RWPE2 (cell line): ENCODE measurements around the gene ARID3A.
"Not testable (repeated sequence)": the region's sequence is repeated elsewhere in the genome, so short reads cannot be mapped to it uniquely, and the experiment has no call there.

ENCODE experiments used
- ATAC-seq: fragments of 200-7000 bp; cut with Tn5 transposase; 3 replicates; pipeline ENCODE4 v1.9.1; 2021; ENCODE audit warnings: low read depth
- DNase-seq: peaks from one replicate; pipeline ENCODE4 v3.0.0-alpha.2; 2020; ENCODE audit warnings: low spot score
- H3K27ac ChIP-seq: fragments of 450-650 bp; 2 replicates; pipeline ENCODE4 v1.5.1; 2017; ENCODE audit warnings: mild to moderate bottlenecking; ENCODE audit not compliant: poor library complexity, severe bottlenecking
- H3K27me3 ChIP-seq: fragments of 250-450 bp; sonication (Bioruptor Pico); 2 replicates; pipeline ENCODE4 v1.5.1; 2021; ENCODE audit warnings: mild to moderate bottlenecking, moderate library complexity; ENCODE audit not compliant: insufficient read depth, poor library complexity, severe bottlenecking
- H3K36me3 ChIP-seq: fragments of 250-450 bp; sonication (Bioruptor Pico); 2 replicates; pipeline ENCODE4 v1.5.1; 2020; ENCODE audit warnings: low read depth, mild to moderate bottlenecking, moderate library complexity
- H3K4me1 ChIP-seq: fragments of 250-450 bp; sonication (Bioruptor Pico); 2 replicates; pipeline ENCODE4 v1.5.1; 2021; ENCODE audit warnings: mild to moderate bottlenecking, moderate library complexity; ENCODE audit not compliant: insufficient read depth, poor library complexity, severe bottlenecking
- H3K4me3 ChIP-seq: fragments of 250-450 bp; sonication (Bioruptor Pico); 2 replicates; pipeline ENCODE4 v1.5.1; 2021; ENCODE audit warnings: mild to moderate bottlenecking, moderate library complexity; ENCODE audit not compliant: severe bottlenecking
- H3K9me3 ChIP-seq: fragments of 250-450 bp; sonication (Bioruptor Pico); 2 replicates; pipeline ENCODE4 v1.5.1; 2021; ENCODE audit warnings: mild to moderate bottlenecking, moderate library complexity; ENCODE audit not compliant: severe bottlenecking
- TF ChIP-seq, protein P1 (sequence below): fragments of 450-650 bp; IDR thresholded peaks from one replicate; pipeline ENCODE4 v1.5.1; 2017; ENCODE audit warnings: mild to moderate bottlenecking, moderate library complexity; ENCODE audit not compliant: poor library complexity, severe bottlenecking

ARID3A gene, protein sequence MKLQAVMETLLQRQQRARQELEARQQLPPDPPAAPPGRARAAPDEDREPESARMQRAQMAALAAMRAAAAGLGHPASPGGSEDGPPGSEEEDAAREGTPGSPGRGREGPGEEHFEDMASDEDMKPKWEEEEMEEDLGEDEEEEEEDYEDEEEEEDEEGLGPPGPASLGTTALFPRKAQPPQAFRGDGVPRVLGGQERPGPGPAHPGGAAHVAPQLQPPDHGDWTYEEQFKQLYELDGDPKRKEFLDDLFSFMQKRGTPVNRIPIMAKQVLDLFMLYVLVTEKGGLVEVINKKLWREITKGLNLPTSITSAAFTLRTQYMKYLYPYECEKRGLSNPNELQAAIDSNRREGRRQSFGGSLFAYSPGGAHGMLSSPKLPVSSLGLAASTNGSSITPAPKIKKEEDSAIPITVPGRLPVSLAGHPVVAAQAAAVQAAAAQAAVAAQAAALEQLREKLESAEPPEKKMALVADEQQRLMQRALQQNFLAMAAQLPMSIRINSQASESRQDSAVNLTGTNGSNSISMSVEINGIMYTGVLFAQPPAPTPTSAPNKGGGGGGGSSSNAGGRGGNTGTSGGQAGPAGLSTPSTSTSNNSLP

DNA sequence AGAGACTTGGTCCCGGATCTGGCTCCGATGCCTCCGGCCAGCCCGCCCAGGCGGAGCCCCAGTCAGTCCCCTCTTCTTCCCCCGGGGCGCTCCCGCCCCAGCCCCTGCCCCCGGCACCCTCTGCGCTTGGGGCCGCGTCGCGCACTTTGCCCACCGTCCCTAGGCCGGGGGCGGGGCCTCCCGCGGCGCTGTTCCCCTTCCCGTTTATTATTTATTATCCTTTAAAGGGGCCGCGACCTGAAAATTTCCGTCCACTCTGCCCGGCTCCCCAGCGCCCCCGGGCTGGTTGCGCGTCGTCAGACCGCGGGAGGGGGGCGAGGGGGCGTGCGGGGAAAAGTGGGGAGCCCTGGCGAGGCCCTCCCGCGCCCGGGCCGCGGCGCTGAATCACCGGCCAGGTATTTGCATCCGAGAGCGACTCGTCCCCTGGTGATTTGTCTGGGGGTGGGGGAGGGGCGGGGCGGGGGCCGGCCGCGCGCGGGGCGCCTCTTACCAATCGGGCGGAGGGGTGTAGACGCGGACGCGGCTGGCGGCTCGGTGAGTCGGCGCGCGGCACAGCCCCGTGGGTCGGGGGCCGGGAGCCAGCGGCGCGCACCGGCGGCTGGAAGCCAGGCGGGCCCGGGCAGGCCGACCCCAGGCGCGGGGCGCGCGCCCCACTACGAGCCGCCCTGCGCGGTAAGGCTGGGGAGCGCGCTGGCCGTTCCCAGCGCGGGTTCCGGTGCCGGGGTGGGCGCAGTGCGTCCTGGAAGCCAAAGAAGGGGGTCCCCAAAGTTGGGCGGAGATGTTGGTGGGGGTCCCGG is at the start of gene ARID3A:
Gene ARID3A (plus strand): TSS at position 510 of the 797 bp plus-strand sequence. CDS start 3,494 bp downstream, outside the sequence.
- DNase-seq (peak; percentile 63), ATAC-seq (peak; percentile 54)
- Histone ChIP-seq H3K36me3 (no peaks in the 10 kb centered on the region), H3K9me3 (no peaks in the 10 kb centered on the region), H3K4me1 (no peaks in the 10 kb centered on the region), H3K27ac (peak within 1 kb of the TSS; percentile 70), H3K27me3 (peaks cover 7% of the 10 kb centered on the region), H3K4me3 (peak within 1 kb of the TSS; percentile 81)
- TF ChIP-seq, protein P1, sequence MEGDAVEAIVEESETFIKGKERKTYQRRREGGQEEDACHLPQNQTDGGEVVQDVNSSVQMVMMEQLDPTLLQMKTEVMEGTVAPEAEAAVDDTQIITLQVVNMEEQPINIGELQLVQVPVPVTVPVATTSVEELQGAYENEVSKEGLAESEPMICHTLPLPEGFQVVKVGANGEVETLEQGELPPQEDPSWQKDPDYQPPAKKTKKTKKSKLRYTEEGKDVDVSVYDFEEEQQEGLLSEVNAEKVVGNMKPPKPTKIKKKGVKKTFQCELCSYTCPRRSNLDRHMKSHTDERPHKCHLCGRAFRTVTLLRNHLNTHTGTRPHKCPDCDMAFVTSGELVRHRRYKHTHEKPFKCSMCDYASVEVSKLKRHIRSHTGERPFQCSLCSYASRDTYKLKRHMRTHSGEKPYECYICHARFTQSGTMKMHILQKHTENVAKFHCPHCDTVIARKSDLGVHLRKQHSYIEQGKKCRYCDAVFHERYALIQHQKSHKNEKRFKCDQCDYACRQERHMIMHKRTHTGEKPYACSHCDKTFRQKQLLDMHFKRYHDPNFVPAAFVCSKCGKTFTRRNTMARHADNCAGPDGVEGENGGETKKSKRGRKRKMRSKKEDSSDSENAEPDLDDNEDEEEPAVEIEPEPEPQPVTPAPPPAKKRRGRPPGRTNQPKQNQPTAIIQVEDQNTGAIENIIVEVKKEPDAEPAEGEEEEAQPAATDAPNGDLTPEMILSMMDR, result peak; percentile 15

DNA sequence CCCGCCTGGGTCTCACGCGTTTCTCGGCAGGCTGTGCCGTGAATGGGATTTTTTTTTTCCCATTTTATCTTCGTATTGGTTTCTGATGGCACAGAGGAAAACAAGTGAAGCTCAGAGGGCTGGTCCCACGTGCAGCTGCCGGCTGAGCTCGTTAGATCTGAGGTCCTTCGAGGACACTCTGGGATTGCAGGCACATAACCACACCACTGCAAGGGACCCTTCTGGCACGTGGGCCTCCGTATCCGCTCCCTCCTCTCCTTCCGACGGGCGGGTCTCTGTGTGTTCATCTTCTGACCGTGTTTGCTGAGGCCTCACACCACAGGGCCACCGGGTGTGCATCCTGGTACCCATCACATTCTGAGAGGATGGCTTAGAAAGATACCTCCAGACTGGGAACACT is 49.7 kb upstream of the ARID3A start:
- H3K27ac ChIP-seq, result no peak overlapping the region
- ATAC-seq (no peak), DNase-seq (no peak)
- TF ChIP-seq, protein P1, result no peak
- H3K36me3 ChIP-seq, result peaks cover 7% of the 10 kb centered on the region; the same call in 1 of the 2 replicates
- H3K9me3 ChIP-seq, result no peaks in the 10 kb centered on the region
- no peaks in the 10 kb centered on the region for H3K27me3 ChIP-seq
- no peak overlapping the region for H3K4me3 ChIP-seq
- H3K4me1 ChIP-seq, result peaks cover 8% of the 10 kb centered on the region

DNA sequence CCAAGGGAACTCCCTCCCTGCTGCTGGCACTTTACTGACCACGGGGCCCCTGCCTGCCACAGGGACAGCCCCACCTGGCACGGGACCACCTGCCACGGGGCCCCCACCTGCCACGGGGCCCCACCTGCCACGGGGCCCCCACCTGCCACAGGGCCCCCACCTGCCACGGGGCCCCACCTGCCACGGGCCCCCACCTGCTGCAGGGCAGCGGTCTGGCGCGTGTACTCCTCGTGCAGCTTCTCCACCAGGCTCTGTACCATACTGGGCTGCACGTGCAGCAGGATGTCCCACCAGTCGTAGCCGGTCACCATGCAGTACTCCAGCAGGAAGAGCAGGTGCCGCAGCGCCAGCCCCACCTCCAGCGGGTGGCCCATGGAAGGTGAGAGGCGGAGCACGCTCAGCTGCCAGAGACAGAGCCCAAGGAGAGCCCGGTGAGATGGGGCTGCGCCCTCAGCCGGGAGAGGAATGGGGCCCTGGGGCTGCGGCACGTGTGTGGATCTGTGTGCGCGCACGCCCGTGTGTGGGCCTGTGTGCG is 49.0 kb upstream of the ARID3A start:
- Histone ChIP-seq H3K27ac (no peak overlapping the region), H3K9me3 (no peaks in the 10 kb centered on the region), H3K27me3 (no peaks in the 10 kb centered on the region), H3K4me1 (peaks cover 8% of the 10 kb centered on the region), H3K36me3 (peaks cover 13% of the 10 kb centered on the region), H3K4me3 (no peak overlapping the region)
- DNase-seq, result no peak
- TF ChIP-seq, protein P1, result no peak
- no peak for ATAC-seq

DNA sequence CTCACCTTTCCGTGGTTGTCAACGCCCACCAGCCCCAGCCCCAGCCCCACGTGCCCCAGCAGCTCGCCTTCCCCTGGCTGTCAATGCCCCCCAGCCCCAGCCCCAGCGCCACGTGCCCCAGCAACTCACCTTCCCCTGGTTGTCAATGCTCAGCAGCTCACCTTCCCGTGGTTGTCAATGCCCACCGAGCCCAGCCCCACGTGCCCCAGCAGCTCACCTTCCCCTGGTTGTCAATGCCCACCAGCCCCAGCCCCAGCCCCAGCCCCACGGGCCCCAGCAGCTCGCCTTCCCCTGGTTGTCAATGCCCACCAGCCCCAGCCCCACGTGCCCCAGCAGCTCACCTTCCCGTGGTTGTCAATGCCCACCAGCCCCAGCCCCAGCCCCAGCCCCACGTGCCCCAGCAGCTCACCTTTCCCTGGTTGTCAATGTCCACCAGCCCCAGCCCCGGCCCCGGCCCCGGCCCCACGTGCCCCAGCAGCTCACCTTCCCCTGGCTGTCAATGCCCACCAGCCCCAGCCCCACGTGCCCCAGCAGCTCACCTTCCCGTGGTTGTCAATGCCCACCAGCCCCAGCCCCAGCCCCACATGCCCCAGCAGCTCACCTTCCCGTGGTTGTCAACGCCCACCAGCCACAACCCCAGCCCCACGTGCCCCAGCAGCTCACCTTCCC is 47.7 kb upstream of the ARID3A start:
- not testable (repeated sequence) for ATAC-seq, H3K27ac ChIP-seq, H3K4me3 ChIP-seq, DNase-seq, H3K9me3 ChIP-seq, H3K27me3 ChIP-seq, H3K4me1 ChIP-seq
- H3K36me3 ChIP-seq, result peaks cover 23% of the 10 kb centered on the region

DNA sequence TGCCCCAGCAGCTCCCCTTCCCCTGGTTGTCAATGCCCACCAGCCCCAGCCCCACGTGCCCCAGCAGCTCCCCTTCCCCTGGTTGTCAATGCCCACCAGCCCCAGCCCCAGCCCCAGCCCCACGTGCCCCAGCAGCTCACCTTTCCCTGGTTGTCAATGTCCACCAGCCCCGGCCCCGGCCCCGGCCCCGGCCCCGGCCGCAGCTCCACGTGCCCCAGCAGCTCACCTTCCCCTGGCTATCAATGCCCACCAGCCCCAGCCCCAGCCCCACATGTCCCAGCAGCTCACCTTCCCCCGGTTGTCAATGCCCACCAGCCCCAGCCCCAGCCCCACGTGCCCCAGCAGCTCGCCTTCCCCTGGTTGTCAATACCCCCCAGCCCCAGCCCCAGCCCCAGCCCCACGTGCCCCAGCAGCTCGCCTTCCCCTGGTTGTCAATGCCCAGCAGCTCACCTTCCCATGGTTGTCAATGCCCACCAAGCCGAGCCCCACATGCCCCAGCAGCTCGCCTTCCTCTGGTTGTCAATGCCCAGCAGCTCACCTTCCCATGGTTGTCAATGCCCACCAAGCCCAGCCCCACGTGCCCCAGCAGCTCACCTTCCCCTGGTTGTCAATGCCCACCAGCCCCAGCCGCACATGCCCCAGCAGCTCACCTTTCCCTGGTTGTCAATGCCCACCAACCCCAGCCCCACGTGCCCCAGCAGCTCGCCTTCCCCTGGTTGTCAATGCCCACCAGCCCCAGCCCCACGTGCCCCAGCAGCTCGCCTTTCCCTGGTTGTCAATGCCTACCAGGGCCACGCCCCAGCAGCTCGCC is 46.9 kb upstream of the ARID3A start:
- not testable (repeated sequence) for H3K27me3 ChIP-seq, ATAC-seq, DNase-seq, H3K4me1 ChIP-seq, H3K9me3 ChIP-seq, H3K27ac ChIP-seq, H3K4me3 ChIP-seq
- H3K36me3 ChIP-seq, result peaks cover 21% of the 10 kb centered on the region
